Suprapubic skin (tissue), 4 donors: Measurements from ENCODE around the gene PHC3. TPM values are rescaled to one million over a fixed set of nuclear protein-coding genes. Genes with fewer than 3 reads are reported as not detected.

Experiments used
- DNase-seq, 2 donors: peaks; one replicate each; pipeline ENCODE4 v3.0.0-alpha.2; 2019; ENCODE audit warnings: low spot score in 2 of 2
- H3K27ac ChIP-seq: fragments of 200-600 bp; sonication (generic); one replicate; pipeline ENCODE4 v1.5.1; 2019
- H3K27me3 ChIP-seq: fragments of 200-600 bp; sonication (generic); one replicate; pipeline ENCODE4 v1.5.1; 2019
- H3K36me3 ChIP-seq: fragments of 200-600 bp; sonication (generic); one replicate; pipeline ENCODE4 v1.5.1; 2019
- H3K4me1 ChIP-seq: fragments of 200-600 bp; sonication (generic); one replicate; pipeline ENCODE4 v1.5.1; 2019
- H3K4me3 ChIP-seq: fragments of 200-600 bp; sonication (generic); one replicate; pipeline ENCODE4 v1.5.1; 2019; ENCODE audit warnings: mild to moderate bottlenecking
- H3K9me3 ChIP-seq: fragments of 200-600 bp; sonication (generic); one replicate; pipeline ENCODE4 v1.5.1; 2019
- CTCF ChIP-seq, 2 donors: fragments of 200-600 bp in 1 of 2; fragments of 450-650 bp in 1 of 2; sonication (generic) in 1 of 2; IDR thresholded peaks; one replicate each; pipeline ENCODE4 v1.5.1; 2016 to 2019; ENCODE audit warnings: antibody characterized with exemption in 2 of 2, mild to moderate bottlenecking in 1 of 2, moderate library complexity in 1 of 2
- EP300 ChIP-seq: sonication (generic); formaldehyde crosslinking; IDR thresholded peaks from one replicate; pipeline ENCODE4 v1.6.1; 2017; ENCODE audit warnings: antibody characterized with exemption
- POLR2A ChIP-seq, 2 donors: fragments of 450-650 bp; IDR thresholded peaks; one replicate each; pipeline ENCODE4 v1.6.1; 2017; ENCODE audit warnings: antibody characterized with exemption in 2 of 2, mild to moderate bottlenecking in 2 of 2, moderate library complexity in 2 of 2
- POLR2AphosphoS5 ChIP-seq, 3 donors: sonication (generic); formaldehyde crosslinking; IDR thresholded peaks; one replicate each; pipeline ENCODE4 v1.6.1; 2017; ENCODE audit warnings: antibody characterized with exemption in 3 of 3
- WGBS: methylation state at CpG from one replicate; pipeline ENCODE4 v1.1.5; 2018; 5-methylcytosine and 5-hydroxymethylcytosine counted together
- total RNA-seq, 4 donors: library from RNA; depleted of rRNA; stranded (reverse); fragments of >200 nt; gene quantifications; one replicate each; pipeline ENCODE4 v1.1.0, GENCODE V29; 2016

The PHC3 gene
- total RNA-seq, 4 donors from 2014 or later = 37.9 to 106 (median 64.0) TPM

DNA sequence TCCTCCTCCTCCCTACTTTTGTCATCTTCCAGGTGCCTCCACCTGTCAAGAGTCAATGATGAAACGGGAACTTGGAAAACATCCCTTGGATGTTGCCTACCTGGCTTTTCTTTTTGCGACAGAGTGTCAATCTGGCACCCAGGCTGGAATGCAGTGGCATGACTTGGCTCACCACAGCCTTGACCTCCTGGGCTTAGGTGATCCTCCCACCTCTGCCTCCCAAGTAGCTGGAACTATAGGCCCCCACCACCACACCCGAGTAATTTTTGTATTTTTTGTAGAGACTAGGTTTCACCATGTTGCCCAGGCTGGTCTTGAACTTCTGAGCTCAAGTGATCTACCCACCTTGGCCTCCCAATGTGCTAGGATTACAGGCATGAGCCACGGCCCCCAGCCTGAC, 100.9 kb downstream of the PHC3 start:
- 90% methylated on average over 4 of the region's 4 CpGs for WGBS
- H3K27me3 ChIP-seq = no peaks in the 10 kb centered on the region
- TF ChIP-seq EP300 (no peak), CTCF (IDR thresholded peaks at IDR 0.05) (no peak), POLR2A (IDR thresholded peaks at IDR 0.05) (no peak), POLR2AphosphoS5 (IDR thresholded peaks at IDR 0.05) (no peak)
- peaks cover 11% of the 10 kb centered on the region for H3K36me3 ChIP-seq
- no peak for DNase-seq
- H3K9me3 ChIP-seq = no peaks in the 10 kb centered on the region
- no peaks in the 10 kb centered on the region for H3K4me1 ChIP-seq
- no peak overlapping the region for H3K4me3 ChIP-seq
- H3K27ac ChIP-seq = no peak overlapping the region

GRCh38 chr3:170079536-170080165, 101.9 kb downstream of the PHC3 start:
- no peak overlapping the region for H3K4me3 ChIP-seq
- H3K9me3 ChIP-seq = no peaks in the 10 kb centered on the region
- TF ChIP-seq POLR2A (IDR thresholded peaks at IDR 0.05) = no peak
- TF ChIP-seq CTCF (IDR thresholded peaks at IDR 0.05) = no peak
- TF ChIP-seq EP300 = no peak
- no peak for TF ChIP-seq POLR2AphosphoS5 (IDR thresholded peaks at IDR 0.05)
- no peaks in the 10 kb centered on the region for H3K27me3 ChIP-seq
- WGBS = 72% methylated on average over 2 of the region's 2 CpGs
- no peaks in the 10 kb centered on the region for H3K4me1 ChIP-seq
- no peak overlapping the region for H3K27ac ChIP-seq
- peaks cover 1% of the 10 kb centered on the region for H3K36me3 ChIP-seq
- DNase-seq = no peak

GRCh38 chr3:170078620-170079281, 102.8 kb downstream of the PHC3 start:
- no peak for TF ChIP-seq POLR2AphosphoS5 (IDR thresholded peaks at IDR 0.05)
- no peak for TF ChIP-seq EP300
- TF ChIP-seq CTCF (IDR thresholded peaks at IDR 0.05) = no peak
- no peak for TF ChIP-seq POLR2A (IDR thresholded peaks at IDR 0.05)
- no peak for DNase-seq
- Histone ChIP-seq H3K4me1 (no peaks in the 10 kb centered on the region), H3K36me3 (no peaks in the 10 kb centered on the region), H3K27ac (no peak overlapping the region), H3K4me3 (no peak overlapping the region), H3K27me3 (no peaks in the 10 kb centered on the region), H3K9me3 (no peaks in the 10 kb centered on the region)
- WGBS = 88% methylated on average over 13 of the region's 13 CpGs

DNA sequence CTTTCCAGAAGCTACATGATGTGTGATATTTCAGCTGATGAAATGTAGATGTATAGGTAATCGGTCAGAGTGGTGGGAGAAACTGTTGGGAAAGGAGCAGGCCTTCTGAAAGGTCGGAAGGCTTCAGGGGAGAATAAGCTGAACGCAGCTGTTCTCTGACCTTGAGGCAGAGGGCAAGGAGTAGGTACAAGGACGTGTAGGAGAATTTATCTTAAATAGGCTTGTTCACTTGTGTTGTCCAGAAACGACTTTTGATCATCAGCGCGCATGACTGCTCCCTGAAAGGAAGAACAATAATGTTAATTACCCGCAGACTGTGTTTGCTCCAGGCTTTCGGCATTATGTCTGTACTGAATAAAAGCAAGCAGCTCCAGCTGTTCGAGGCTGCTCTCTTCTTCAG, 104.2 kb downstream of the PHC3 start:
- no peaks in the 10 kb centered on the region for H3K4me1 ChIP-seq
- H3K36me3 ChIP-seq = no peaks in the 10 kb centered on the region
- H3K4me3 ChIP-seq = no peak overlapping the region
- no peak overlapping the region for H3K27ac ChIP-seq
- 90% methylated on average over 10 of the region's 10 CpGs for WGBS
- no peaks in the 10 kb centered on the region for H3K9me3 ChIP-seq
- TF ChIP-seq EP300 = no peak
- no peak for TF ChIP-seq POLR2AphosphoS5 (IDR thresholded peaks at IDR 0.05)
- TF ChIP-seq POLR2A (IDR thresholded peaks at IDR 0.05) = no peak
- no peak for TF ChIP-seq CTCF (IDR thresholded peaks at IDR 0.05)
- H3K27me3 ChIP-seq = no peaks in the 10 kb centered on the region
- no peak for DNase-seq

DNA sequence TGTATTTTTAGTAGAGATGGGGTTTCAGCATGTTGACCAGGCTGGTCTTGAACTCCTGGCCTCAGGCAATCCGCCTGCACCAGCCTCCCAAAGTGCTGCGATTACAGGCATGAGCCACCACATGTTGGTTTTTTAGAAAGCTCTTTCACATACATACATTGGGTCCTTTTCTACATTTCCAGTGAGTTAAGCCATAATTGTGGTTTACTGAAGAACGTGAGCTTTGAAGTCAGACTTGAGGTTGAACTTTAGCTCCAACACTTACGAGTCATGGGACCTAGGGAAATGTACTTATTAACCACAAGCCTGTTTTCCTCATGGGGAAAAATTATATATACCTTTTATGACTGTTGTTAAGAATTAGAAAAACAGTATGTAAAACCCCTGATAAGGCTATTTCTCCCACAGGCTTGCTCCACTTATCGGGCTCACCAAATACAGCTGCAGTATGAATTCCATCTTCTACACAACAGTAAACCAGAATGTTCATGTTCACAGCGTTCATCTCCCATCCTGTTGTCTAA, 104.8 kb downstream of the PHC3 start:
- Histone ChIP-seq H3K27ac (no peak overlapping the region), H3K27me3 (no peaks in the 10 kb centered on the region), H3K36me3 (no peaks in the 10 kb centered on the region), H3K4me3 (no peak overlapping the region), H3K9me3 (no peaks in the 10 kb centered on the region), H3K4me1 (no peaks in the 10 kb centered on the region)
- TF ChIP-seq POLR2A (IDR thresholded peaks at IDR 0.05) (no peak), EP300 (no peak), CTCF (IDR thresholded peaks at IDR 0.05) (no peak), POLR2AphosphoS5 (IDR thresholded peaks at IDR 0.05) (no peak)
- DNase-seq = no peak
- WGBS = 93% methylated on average over 6 of the region's 6 CpGs
